HG03095 (cell line): ENCODE results near the gene TMEM259.

Experiments
- ATAC-seq: cut with Tn5 transposase; IDR thresholded peaks from one replicate; pipeline ENCODE4 v1.9.1; 2021; ENCODE audit warnings: moderate library complexity; ENCODE audit not compliant: unreplicated experiment

TMEM259 gene

GRCh38 chr19:1004803-1005664 is 15.9 kb downstream of the TMEM259 start:
- ATAC-seq: no peak

GRCh38 chr19:1004204-1004802 is 16.6 kb downstream of the TMEM259 start:
- no peak for ATAC-seq

DNA sequence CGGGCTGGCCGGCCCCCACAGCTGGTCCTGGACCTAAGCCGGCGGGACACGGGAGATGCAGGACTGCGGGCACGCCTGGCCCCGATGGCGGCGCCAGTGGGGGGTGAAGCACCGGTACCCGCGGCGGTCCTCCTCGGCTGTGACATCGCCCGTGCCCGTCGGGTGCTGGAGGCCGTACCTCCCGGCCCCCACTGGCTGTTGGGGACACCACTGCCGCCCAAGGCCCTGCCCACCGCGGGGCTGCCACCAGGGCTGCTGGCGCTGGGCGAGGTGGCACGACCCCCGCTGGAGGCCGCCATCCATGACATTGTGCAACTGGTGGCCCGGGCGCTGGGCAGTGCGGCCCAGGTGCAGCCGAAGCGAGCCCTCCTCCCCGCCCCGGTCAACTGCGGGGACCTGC is 17.6 kb downstream of the TMEM259 start:
- no peak for ATAC-seq

GRCh38 chr19:1002600-1002999 is 18.3 kb downstream of the TMEM259 start:
- ATAC-seq: no peak

DNA sequence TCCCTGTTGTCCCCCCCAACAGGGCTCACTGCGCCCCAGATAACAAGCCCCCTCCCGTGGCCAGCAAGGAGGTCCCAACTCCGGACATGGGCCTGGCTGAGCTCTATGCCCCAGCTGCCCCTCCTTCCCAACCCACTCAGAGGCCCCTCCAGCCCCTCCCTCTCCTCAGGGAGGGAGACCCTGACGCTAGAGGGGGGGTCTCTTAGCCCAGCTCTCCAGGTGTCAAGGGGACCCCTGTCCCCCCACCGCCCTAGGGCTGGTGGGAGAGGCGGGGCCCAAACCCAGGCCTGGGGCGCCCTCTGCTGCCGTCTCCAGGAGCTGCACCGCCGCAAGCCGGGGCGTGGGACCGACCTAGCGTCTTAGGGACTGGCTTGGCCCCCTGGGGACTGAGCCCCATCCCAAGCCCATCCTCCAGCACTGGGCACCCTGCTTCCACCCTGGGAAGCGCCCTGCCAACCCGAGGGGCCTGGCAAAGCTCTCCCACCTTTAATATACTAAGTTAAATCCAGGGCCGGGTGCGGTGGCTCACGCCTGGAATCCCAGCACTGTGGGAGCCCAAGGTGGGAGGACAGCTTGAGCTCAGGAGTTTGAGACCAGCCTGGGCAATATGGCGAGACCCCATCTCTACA is 19.3 kb downstream of the TMEM259 start:
- no peak for ATAC-seq

GRCh38 chr19:1000591-1001537 is 20.1 kb downstream of the TMEM259 start:
- no peak for ATAC-seq

GRCh38 chr19:1000095-1000494 is 20.8 kb downstream of the TMEM259 start, which contains the start of gene GRIN3B:
GRIN3B (plus strand) TSS chr19:1000419; CDS start chr19:1000438, 19 bp downstream.
- ATAC-seq: no peak

DNA sequence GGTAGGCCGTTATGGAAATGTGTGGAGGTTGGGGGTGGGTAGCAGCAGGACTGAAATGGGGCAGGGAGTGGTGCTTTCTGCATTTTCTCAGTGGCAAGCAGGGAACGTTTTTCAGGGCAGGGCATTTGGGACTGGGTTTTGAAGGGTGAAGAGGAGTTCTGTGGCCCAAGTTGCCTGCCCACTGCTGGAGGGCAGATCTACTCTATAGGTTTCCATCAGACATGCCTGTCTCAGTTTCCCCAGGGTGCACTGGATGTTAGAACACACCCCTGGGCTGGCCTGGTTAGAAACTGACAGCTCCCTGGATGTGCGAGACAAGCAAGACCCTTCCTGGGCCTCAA is 21.6 kb downstream of the TMEM259 start:
- ATAC-seq: no peak

GRCh38 chr19:998064-998463 is 22.9 kb downstream of the TMEM259 start:
- no peak for ATAC-seq

DNA sequence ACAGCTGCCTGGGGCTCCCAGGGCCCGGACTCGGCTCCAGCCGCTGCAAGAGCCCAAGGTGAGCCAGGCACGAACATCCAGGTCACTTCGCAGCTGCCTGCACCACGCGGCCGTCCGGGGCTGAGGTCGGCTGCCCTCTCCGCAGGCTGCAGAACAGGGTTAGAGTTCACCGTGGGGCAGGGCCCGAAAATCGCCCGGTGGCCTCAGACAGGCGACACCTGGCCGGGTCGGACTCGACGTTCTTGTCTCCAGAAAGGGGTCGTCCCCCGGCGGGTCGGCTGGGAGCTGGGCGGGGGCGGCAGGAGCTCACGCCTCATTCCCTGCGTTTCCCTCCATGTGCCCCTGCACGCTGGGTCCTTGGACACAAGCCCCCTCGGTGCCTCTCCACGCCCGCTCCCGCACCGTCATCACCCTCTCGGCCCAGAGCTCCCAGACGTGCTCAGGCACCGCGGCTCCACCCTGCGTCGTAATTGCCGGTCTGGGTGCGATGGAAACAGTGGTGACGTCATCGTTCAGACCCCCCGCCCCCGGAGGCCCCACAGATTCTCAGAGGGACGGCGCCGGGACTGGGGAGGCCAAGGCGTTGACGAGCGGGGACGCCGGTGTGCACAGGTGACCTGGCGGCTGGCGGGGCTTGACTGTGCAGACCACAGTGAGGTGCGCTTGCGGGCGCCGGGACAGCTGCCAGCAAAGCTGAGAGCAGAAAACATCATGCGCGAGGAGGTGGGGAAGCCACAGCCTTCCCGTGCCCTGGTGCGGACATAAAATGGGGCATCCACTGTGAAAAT is 24.7 kb downstream of the TMEM259 start:
- no peak for ATAC-seq

DNA sequence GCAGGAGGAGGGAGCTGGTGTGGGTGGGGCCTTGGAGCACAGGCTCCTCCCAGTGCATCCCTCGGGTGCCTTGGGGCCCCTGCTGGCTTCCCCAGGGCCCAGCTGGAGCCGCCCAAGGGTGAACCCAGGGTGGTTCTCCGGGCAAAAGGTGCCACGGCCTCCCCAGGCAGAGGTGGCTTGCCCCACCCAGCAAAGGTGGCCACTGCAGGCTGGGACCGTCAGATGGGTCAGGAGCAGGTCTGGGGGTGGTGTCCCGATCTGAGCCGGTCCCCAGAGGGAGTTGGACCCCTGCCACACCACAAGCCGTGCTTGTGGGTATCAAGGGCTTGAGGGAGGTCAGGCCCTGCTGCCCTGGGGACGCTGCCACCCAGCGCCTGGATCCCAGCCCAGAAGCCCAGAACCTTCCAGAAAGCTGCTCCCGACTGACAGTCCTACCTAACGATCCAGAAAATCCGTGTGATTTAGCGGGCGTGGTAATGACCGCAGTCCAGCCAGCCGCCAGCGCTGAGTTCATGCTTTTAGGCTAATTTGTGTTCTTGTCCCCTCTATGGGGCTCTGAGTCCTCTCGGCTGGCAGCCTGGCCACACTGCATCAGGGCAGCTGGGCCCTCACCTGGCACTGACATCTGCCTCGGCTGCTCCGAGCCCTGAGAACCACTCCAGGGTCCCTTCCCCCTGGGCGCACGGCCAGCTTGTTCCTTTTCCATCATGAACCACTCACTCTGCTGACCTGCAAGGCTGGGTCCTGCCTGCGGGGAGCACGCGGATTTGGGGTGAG is 25.7 kb downstream of the TMEM259 start:
- ATAC-seq: no peak

GRCh38 chr19:994516-994915 is 26.4 kb downstream of the TMEM259 start:
- no peak for ATAC-seq

DNA sequence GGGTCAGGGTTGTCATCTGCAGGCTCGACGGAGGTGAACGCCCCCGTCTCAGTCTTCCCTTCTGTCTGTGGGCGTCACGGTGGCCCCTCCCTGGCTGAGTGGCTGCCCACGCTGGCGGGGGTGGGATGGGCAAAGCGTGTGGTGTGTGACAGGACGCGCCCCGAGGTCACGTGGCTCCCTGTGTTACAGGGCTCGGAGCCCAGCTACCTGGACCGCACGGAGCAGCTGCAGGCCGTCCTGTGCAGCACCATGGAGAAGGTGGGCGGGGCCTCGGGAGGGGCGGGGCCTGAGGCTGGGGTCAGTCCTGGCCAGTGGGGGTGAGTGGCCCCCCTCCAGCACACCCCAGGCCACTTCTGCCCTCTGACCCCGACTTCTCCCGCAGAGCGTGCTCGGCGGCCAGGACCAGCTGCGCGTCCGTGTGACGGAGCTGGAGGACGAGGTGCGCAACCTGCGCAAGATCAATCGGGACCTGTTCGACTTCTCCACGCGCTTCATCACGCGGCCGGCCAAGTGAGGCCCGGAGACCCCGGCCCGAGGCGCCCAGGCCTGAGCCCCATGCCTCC is 27.0 kb downstream of the TMEM259 start:
- ATAC-seq: no peak

GRCh38 chr19:993361-993830 is 27.5 kb downstream of the TMEM259 start:
- no peak for ATAC-seq

- no peak for ATAC-seq
Observed at GRCh38 chr19:992670-993055, 28.3 kb downstream of the TMEM259 start.

GRCh38 chr19:991932-992669 is 28.8 kb downstream of the TMEM259 start:
- no peak for ATAC-seq

GRCh38 chr19:991174-991931 is 29.6 kb downstream of the TMEM259 start:
- ATAC-seq: no peak

GRCh38 chr19:990746-991145 is 30.2 kb downstream of the TMEM259 start:
- no peak for ATAC-seq
